HG02840 (cell line): ENCODE results near the gene GRIA1.

ENCODE experiments used
- ATAC-seq: cut with Tn5 transposase; IDR thresholded peaks from one replicate; pipeline ENCODE4 v1.9.1; 2021; ENCODE audit warnings: mild to moderate bottlenecking, moderate library complexity, moderate number of reproducible peaks; ENCODE audit not compliant: unreplicated experiment, low FRiP score

GRIA1 gene

GRCh38 chr5:153543959-153544470, 53.5 kb downstream of the GRIA1 start:
- ATAC-seq: no peak

- ATAC-seq: no peak
Observed at GRCh38 chr5:153544706-153545105, 54.2 kb downstream of the GRIA1 start.

- ATAC-seq: no peak
Observed at GRCh38 chr5:153546566-153546965, 56.1 kb downstream of the GRIA1 start.

DNA sequence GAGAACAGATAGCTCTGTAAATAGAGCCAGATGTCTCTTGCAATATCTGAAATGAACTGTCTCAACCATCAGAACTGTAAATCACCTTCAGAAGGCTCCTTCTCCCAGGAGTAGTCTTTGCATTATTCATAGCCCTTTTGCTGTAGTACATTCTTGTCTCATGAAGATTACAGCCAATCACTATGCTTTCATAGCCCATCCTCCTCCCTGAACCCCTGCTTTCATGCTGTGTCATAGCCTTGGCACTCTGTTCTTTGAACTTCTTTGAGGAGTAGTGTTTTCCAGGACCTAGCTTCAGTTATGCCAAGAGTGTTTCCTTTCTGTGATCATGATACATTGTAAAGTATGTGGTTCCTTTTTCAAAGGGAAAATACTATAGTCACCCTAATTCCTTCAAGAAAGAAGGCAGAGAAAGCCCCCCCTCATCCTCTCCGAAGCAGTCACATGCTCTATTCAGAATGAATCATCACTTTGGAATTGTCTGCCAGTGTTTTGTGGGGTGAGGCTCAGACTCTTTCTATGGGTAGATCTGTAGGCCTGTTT, 61.1 kb downstream of the GRIA1 start:
- no peak for ATAC-seq

DNA sequence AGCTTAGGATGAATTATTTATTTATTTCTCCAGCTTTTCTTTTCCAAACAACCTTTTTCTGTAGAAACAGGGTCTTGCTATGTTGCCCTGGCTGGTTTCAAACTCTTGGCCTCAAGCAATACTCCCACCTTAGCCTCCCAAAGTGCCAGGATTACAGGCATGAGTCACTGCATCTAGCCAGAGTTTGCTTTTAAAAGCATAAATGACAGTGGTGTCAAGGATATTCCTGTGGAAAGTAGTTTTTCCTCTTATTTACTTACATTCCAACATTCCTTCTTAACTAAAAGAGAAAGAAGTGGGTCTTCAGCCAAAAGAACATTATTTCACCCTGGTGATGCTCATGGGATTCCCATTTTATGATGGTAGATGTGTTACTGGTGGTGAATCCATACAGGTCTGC, 62.4 kb downstream of the GRIA1 start:
- ATAC-seq: no peak

- ATAC-seq: no peak
Observed at GRCh38 chr5:153555420-153556114, 65.1 kb downstream of the GRIA1 start.

DNA sequence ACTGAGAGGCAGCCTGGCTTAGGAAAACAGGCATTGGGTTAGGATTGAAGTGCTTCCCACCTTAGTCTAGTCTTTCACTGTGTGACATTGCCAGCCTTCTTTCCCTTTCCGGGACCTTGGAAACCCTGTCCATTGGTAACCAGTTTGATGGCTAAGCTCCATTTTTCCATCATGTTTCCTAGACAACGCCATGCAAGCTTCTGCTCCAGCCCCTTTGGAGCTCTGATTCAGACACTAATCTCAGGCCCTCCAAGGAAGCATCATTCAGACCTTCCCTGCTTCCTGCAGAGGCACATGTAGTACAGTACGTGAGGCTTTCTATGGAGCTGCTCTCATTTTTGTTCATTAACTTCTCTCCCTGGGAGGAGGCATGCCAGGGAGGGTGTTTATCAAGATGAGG, 68.5 kb downstream of the GRIA1 start:
- ATAC-seq: no peak

DNA sequence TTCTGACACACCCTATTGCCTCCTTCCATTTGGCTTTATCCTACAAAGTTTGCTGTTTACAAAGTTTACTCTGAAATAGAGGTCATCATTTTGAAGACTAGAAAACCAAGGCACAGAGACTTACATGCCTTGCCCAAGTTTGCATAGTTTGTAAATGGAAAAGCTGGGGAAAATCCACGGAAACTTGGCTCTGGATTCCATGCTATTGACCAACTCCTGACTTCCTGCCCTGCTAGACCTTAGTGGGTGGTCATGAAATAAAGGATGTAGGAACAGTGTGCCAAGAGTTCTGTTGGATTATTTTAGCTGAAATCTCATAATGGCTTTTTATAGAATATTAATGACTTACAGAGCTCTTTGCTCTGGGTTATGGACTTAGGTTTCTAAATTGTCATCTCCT, 69.5 kb downstream of the GRIA1 start:
- no peak for ATAC-seq

GRCh38 chr5:153562189-153562588, 71.7 kb downstream of the GRIA1 start:
- ATAC-seq: no peak

- ATAC-seq: no peak
Observed at GRCh38 chr5:153565822-153566221, 75.4 kb downstream of the GRIA1 start.

- no peak for ATAC-seq
Observed at GRCh38 chr5:153569036-153569435, 78.6 kb downstream of the GRIA1 start.

DNA sequence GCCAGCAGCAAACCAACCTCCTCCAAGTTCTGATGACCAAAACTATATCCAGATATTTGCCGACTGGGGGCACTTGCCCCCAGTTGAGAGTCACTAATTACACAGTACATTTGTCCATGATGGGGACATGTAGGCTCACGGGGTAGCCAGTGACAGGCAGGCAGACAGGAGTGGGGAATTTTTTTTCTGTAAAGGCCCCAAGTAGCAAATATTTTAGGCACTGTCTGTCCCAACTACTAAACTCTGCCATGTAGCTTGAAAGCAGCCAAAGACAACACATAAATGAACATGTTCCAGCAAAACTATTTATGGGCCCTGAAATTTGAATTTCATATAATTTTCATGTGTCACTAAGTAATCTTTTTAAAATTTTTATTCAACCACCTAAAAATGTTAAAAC, 80.7 kb downstream of the GRIA1 start:
- no peak for ATAC-seq

GRCh38 chr5:153572411-153573145, 82.1 kb downstream of the GRIA1 start:
- no peak for ATAC-seq

DNA sequence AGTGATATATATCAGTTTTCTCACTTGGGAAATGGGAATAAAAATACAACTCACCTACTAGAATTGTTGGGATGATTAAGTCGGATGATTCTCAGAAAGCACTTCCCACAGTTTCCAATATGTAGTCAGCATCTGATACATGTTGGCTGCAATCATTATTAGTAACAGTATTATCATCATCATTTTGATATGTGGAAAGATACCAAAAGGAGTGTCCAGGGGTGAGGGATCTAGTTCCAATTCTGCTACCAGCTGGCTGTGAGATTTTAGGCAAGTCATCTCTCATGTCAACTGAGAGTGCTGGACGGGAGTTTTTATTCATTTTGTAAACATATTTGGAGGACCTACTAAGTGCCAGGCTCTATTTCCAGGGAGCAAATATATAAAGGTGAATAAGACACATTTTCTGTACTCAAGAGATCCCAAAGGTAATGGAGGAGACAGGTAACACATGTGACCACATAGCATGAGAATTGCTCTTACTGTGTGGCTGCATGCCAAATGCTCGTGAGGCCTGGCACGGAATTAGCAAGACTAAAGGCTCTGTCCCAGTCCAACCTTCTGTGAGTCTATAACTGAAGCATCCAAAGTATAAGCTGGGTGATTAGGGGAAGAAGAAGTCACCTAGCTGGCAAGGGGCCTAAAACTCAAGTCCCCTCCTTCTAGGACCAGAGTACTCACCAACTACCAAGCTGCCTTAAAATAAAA, 83.0 kb downstream of the GRIA1 start:
- ATAC-seq: no peak

DNA sequence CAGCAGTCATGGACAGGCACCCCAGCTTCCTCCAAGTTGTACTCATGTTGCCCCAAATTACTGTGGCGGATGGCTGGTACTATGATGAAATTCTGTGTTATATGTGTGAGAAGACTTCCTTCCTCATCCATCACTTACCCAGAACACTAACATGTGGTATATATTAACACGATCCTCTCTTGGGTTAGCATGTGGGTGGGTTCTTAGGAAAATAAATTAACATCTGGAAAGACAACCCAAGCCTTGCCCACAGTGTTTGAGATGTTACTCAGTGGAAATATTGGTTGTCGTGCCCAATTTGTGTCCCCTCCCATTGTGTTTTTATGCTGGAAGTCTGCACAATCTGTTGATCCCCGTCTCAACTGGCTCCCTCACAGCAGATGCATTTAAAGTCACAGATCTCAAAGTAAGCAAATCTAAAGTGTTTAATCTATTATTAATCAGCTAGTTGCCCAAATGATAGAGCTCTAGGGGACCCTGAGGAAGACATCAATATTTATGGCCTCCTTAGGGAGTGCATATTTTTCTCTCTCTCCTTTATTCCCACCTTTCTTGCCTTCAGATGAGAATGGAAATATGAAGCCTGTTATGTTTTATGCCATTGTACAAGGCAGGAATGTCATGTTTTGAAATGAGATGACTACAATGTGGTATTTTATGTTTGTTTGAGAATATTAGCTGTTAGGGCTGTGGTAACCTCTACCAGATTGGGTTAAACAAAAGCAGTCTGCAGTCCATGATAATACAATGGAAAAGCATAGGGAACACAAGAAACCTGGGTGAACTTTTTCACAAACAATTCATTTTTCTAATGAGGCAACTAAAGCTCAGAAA, 93.9 kb downstream of the GRIA1 start:
- no peak for ATAC-seq

- no peak for ATAC-seq
Observed at GRCh38 chr5:153584960-153585359, 94.5 kb downstream of the GRIA1 start.

GRCh38 chr5:153585622-153586277, 95.3 kb downstream of the GRIA1 start:
- no peak for ATAC-seq

DNA sequence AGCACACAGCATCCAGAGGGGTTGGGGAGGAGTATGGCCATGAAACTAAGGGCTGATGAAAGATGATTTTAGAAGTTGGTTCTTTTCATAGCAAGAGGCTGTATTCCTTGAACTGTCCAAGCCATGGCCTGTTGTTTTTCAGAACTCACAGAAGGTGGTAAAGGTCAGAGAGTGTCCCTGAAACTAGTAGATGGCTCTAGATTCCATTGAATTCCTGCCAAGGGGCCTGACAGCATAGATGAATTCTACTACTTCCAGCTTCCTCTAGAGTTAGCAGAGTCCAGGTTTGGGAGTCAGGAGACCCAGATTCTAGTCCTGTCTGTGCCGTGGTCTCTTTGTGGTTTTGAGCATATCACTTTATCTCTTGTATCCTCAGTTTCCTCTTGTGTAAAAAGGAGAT, 101.6 kb downstream of the GRIA1 start:
- ATAC-seq: no peak

DNA sequence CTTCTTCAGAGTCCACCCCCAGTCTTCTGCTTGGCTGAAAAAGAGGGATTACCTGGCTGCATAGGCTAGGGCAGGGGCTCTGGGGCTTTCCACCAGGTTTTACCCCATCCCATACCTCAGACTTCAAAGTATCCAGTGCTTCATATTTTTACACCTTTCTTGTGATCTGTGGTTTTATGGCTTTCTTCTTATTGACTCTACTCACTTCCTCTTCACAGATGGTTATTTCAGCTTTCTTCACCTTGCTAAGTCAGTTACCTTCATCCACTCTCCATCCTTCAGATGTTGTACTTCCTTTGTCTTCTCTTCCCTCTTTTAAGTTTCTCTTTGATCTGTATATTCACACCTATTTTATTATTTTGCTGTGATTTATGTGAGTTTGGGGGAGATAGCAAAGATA, 104.3 kb downstream of the GRIA1 start:
- no peak for ATAC-seq

- ATAC-seq: no peak
Observed at GRCh38 chr5:153598099-153598498, 107.6 kb downstream of the GRIA1 start.
